Activated effector memory CD4-positive, alpha-beta T cell treated with Interleukin-2 at 50 U/mL for 16 hours (primary cell): ENCODE results near the gene MYOF.
"Not testable (repeated sequence)": the region's sequence is repeated elsewhere in the genome, so short reads cannot be mapped to it uniquely, and the experiment has no call there.

Experiments
- DNase-seq: peaks from one replicate; pipeline ENCODE4 v3.0.0-alpha.2; 2020

MYOF gene

DNA sequence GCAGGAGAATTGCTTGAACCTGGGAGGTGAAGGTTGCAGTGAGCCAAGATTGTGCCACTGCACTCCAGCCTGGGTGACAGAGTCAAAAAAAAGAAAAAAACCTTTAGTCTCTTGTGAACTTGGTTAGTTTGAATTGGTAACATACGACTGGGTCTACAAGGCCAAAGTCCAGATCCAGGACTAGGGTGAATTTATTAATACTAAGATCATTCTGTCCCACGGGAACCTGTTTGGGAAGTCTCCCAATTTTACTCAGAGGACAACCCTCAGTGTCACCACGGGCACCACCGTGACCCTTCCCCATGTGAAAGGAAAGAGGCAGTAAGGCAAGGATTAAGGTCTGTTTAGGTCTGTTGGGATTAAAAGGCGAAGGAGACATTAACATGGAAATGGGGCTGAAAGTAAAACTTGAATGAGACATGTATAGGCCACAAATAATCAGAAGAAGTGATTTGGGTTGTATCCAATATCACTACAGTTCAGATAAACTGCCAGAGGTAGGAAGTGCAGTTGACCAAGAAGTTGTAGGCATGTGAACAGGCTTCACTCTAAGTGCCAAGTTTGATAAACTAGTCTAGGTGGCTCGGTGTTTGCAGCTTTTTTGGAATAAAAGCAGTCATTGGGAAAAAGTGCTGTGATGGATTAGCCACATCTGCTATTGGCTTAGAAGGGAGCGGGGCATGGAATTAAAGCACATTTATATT, 30.7 kb downstream of the MYOF start:
- no peak for DNase-seq

DNA sequence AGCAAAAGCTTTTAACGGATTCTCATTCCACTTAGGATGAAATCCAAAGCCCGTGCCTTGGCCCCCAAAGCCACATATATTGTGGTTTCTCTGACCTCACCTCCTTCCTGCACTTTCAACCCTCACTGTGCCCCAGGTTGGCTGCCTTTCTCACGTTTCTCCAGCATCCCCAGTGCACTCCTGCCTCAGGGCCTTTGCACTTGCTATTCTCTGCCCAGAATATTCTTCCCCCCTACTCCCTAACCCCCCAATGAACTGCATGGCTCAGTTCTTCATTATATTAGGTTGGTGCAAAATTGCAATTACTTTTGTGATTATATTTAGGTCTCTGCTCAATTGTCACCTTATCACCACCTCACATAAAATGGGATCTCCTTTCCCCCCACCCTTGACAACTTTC, 34.2 kb downstream of the MYOF start:
- DNase-seq: no peak

DNA sequence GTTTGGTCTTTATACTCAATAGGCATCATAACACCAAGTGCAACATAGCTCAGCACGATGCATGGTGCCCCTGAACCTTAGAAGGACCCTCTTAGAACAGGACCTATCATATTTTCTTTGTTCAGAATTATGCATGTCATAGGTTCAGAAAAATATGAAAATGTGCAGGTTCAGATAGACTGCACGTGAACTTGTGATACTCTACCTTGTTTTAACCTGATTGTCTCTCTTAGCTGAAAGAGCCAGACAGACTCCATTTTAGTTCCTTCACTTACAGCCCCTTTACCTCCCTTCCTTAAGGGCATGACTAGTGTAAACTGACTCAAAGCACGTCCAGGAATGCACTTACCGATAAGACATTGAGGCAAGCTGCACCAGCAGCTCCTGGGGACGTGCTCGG, 35.1 kb downstream of the MYOF start:
- no peak for DNase-seq

DNA sequence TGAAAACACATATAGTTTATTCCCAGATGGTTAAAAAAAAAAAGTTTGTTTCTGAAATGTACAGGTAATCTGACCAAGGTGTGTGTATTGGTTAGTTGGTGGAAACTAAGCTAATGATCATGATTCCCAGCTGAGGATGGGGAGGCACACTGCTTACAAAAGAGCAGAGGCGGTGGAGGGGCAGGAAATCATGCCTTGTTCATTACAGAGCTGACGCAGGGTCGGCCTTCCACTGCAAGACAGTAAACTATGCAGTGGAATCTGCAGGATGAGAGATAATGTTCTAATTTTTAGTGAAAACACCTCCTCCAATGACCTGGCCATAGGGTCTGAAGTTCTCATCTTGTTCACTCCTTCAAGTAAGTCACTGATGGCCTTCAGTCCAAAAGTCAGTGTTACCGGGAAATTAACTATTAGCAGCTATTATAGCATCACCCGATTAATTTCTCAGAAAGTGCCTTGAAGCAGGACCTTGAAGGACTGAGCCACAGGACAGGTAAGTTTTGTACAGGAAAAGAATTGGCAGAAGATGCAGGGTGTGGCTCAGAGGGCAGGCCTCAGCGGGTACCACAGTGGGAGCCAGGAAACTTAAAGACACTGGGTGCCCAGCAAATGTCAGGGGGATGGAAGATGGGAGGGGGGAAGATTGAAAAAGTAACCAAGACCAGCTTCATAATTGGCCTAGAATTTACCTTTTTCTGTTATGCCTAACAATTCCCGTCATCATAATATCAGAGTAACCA, 36.0 kb downstream of the MYOF start:
- DNase-seq: no peak

DNA sequence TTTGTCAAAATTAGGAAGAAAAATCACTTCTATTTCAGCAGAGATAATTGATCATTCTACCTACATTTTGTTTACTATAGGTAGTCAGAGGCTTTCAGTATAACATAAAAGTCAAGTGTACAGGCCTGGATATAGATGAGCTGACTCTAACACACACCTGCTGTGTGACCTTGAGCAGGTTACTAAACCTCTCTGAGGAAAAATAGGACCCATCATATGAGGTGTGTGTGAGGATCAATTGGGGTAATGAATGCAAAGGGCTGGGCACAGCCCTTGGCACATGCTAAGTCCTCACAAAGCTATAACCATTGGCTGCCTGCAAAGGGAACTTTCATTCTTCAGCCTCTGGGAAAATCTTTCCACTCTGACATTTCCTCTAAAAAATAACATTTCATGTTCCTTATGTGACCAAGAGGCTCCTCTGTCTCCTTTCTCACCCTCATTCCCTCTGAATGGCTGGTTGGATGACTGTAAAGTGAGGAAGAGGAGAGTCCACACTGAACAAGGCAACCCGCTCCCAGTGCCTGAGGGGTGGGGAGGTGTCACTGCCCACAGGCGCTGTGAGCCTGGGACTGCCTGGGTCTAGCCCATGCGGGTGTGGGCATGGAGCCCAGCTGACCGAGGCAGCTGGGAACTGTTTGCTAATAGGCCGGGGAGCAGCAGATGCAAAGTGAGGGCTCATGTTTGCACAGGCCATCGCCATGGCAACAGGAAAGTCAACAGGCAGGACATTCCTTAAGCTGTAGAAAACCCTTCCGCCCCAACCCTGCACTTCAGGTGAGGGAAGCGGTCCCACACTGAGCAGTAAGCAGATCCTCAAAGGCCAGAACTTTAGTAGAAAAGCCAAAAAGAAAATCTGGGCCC, 36.8 kb downstream of the MYOF start:
- DNase-seq: no peak

DNA sequence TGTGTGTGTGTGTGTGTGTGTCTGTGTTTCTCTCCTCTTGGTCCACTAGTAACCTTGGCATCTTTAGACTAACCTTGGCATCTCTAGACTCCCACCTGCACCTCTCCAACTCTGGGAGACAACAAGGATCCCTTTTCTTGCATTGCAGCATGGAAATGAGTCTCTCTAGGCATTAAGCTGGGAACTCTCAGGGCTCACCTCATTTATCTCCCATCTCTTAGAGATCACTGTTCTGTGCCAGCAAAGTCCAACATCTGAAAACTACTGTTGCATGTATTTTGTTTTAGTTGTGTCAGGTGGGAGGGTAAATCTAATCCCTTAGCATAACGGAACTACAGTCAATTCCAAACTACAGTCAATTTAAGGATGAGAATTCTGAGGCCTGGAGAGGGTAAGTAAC, 38.7 kb downstream of the MYOF start:
- DNase-seq: no peak

DNA sequence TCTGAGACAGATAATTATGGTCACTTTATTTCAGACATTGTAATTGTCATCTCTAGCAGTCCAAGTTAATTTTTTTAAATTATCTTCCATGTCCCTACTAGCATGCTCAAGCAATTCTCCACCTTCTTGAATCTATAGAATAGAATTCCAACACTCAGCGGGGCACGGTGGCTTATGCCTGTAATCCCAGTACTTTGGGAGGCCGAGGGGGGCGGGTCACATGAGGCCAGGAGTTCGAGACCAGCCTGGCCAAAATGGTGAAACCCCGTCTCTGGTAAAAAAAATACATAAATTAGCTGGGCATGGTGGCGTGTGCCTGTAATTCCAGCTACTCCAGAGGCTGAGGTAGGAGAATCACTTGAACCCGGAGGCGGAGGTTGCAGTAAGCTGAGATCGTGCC, 39.4 kb downstream of the MYOF start:
- not testable (repeated sequence) for DNase-seq

DNA sequence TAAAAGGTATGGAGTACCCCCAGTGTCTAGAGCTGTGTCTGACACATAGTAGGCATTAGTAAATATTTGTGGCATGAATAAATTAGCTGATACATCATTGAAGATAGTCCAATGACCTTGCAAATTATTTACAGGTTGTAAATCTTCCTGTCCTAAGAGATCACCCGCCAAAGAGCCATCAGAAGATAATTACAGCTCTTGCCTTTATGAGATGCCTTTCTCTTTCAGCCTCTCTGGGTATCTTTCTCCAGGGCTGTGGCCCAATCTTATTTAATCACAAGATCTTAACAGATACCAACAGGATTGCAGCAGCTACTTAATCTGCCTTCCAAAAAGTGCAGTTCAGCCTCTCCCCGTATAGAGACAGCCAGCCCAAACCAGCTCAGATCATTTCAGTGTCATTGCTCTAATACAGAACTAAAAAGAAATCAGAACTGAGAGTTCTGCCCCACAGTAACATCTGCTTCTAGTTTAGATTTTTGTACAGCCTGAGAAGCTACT, 41.5 kb downstream of the MYOF start:
- no peak for DNase-seq

DNA sequence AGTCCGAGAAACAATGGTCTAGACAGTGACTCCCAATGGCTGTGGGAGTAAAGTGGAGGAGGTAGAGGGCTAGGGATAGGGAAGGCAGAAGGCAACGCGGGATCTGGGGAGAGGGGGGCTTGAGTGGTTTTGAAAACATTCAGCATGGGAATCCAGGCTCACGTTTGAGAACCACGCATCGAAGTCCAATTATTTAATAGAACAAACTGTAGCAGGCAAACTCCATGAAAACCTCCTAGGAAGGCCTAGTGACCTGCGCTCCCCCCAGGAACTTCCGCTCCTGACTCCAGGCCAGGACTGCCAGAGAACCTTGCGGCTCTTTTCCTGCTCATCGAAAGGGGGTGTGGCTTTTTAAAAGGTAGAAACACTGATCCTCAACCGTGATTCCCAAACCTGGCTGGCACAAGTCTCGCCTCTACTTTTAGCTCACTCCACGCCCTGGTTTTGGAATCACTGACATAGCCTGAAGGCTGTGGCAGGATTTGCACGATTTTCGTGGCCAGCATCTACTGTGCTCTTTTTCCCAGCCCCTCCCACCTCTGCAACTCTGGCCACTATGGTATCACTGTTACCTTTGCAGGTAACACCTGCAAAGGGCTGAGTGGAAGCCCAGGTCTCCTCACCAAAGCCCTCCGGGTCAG, 43.4 kb downstream of the MYOF start:
- no peak for DNase-seq

DNA sequence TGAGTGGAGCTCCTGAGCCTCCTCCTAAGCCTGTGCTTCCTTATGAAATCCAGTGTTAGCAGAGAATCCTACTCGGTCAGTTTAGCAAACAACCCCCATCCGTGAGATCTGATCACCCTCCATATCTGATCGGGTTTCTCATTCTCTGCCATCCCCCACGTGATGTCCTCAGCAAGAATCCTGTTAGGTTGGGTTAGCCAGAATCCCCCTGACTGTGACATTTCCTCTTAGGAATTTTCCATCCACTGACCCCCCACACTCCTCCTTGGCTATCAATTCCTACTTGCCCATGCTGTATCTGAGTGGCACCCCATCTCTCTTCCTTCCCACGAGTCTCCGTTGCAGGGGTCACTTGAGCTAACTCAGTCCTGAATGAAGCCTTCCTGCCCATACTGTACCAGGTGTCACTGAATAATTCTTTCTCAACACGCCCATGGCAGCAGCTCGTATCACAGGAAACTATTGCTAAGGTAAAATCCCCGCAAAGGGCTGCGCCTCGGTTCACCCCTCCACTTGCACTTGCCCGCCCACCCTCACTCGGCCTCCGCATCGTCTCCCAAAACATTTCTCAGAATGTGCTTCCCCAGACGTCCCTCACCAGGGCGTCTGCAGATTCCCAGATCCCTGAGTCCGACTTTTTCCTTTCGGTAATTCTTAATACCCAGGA, 44.1 kb downstream of the MYOF start:
- DNase-seq: no peak

DNA sequence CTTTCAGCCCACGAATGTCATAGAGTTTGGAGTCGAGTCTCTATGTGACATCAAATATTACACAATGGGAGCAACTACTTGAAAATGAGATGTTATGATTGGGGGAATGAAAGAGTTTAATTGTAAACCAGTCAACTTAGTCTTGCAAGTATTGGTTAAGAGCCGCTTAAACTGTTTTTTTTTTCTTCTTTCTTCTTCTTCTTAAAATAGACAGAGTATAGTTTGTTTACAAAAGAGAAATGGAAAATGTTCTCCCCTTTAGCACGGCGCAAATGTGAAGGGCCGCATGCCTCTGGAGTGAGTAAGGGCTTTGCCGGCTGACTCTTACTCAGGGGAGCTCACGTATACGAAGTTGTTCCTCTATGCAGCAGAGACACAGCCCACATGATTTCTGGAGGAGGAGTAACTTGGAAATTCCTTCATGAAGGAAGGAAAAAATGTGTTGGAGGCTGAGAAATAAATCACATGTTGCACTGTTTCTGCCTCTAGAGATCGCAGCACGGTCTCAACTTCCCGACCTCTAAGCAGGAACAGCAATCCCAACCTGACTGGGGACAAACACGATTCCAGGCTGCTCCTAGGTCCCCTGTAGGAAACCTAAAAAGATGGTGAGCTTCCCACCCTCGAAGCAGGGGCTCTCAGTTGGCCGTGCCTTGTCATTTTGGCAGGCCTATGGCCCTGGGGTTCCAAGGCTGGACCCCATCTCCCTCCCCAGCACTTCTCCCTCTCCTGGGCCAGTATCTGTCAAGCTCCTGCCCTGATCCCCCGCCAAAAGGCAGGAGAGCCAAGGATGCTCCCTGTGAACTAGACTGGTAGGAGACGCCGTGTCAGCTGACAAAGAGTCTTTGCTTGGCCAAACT, 44.8 kb downstream of the MYOF start:
- no peak for DNase-seq

DNA sequence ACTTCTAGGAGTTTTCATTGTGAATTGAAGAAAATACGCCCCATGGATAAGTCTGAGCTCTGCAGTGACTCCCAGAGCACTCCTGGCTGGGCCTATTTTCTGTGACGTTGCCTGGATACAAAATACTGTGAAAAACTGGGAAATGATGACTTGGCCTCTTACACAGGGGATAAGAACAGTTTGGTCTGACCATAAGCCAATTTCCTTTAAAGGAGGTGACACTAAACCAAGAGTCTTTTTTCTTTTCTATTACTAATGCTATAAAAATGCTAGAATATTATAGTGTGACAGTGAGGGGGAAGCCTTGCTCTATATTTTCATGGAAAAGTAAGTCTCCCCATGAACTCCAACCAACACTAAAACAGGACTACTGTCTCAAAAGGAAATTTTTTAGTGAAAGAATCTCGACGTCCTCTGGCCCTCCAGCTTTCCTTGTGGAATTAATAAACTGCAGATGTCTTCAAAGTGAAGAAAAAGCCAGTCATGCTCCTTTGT, 45.5 kb downstream of the MYOF start:
- DNase-seq: no peak

DNA sequence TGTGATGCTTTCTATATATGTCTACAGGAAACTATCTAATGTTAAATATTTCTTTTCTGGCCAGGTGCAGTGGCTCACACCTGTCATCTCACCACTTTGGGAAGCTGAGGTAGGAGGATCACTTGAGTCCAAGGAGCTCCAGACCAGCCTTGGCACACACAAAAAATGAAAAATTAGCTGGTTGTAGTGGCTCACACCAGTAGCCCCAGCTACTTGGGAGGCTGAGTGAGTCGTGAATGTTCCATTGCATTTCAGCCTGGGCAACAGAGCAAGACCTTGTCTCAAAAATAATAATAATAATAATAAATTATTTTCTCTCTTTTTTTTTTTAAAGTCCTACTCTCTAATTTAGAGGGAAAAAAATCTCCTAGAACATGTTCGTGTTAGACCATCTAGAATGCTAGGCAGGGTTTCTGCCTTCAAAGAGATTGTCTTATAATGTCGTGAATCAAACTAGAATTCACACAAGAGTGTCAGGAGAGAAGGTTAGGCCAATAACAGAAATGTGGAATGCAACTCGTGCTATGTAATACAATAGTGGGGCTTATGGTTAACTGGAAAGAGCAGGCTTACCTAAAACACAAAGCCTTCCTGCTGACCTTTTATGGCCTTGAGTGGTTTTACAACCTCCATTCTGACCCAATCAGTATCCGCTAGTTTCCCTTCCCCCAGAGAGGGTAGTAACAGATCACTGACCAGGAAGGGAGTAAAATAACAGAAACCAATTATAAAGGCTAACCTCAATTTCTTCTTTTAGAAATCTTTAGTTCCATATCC, 46.3 kb downstream of the MYOF start:
- DNase-seq: no peak

DNA sequence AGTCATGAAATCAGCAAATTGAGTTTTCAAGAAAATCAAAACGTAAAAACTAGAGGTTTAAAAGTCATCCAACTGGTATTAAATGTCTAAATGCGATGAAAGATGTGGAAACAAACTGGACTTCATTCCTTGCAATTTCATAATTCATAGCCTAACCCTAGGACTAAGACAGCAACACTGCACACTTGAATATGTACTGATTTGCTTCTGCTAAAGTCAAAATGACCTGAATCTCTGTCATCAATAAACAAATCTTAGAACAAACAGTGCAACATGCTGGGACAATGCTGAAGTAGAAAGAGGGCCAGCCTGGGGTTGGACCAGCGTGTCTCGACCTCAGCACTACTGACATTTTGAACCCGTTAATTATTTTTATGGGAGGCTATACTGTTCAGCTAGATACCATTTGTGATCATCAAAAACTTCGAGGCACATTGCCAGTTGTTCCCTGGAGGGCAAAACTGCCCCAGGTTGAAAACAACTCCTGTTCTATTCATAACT, 47.1 kb downstream of the MYOF start:
- DNase-seq: no peak

DNA sequence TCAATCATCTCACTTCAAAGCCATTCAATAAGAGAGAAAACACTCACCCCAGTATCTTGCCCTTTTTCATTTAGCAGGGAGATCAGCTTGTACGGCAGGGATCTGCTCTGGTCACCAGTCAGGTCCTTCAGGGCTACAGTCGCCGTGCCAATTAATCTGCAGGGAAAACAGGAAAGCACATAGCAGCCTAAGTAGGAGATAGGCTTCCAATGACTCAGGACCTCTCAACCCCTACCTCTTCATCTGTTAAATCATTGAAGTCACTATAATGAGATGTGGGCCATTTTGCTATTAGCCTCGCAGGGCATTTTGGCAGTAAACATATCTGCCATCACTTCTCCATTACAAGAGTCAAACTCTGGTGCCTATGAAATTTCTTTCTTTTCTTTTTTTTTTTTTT, 50.8 kb downstream of the MYOF start:
- DNase-seq: no peak

DNA sequence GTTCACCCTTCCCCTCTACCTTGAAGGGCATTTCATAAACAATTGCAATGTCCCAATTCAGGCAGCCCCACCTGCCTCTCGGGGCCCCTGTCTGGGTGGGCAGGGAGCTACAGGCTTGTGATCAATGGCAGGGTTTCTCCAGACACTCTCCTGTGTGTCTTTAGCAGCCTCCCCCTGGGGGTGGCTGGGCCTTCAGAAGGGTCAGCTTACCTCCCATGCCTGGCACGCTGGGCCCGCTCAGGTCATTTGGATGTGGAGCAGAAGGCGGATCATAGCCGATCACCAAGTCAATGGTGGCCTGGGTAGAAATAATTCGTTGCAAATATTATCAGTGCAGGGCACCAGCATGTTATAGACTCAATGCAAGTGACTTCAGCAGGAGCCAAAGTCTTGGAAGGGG, 56.3 kb downstream of the MYOF start:
- no peak for DNase-seq

DNA sequence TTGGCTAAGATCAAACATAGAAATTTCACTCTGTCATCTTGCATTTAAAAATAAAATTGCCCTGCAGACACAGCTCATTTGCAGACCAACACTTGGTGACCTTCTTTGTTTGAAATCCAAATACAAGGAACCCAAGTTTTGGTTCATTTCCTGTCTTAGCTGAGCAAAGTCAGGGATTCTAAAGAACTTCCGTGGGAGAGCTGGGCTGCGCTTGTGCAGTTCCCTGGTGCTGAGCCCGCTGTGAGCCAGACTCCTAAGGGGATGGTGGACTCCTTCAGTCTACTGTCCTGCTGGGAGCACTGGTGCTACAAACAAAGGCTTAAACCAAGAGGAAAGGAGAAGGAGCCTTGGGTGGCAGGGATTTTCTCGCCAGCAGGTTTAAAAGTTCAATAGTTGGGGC, 60.0 kb downstream of the MYOF start:
- no peak for DNase-seq

DNA sequence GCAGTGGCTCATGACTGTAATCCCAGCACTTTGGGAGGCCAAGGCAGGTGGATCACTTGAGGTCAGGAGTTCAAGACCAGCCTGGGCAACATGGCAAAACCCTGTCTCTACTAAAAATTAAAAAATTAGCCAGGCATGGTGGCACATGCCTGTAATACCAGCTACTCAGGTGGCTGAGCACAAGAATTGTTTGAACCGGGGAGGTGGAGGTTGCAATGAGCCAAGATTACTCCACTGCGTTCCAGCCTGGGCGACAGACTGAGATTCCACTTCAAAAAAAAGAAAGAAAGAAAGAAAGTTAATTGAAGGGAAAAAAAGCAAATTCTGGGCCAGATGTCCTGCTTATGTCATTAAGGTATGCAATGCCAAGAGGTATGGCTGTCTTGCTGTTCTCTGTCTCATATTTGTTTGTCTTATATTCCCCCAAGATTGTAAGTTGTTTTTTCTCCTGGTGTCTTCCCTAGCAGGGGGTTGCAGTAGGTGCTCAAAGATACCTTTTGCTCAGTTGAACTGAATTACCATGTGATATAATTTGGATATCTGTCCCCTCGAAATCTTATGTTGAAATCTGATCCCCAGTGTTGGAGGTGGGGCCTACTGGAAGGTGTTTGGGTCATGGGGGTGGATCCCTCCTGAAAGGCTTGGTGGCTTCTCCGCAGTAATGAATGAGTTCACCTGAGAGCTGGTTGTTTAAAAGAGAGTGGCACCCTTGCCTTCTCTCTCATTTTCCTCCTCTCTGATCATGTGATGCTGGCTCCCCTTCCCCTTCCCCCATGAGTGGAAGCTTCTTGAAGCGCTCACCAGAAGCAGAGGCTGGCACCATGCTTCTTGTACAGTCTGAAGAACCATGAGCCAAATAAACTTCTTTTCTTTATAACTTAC, 60.9 kb downstream of the MYOF start:
- no peak for DNase-seq

DNA sequence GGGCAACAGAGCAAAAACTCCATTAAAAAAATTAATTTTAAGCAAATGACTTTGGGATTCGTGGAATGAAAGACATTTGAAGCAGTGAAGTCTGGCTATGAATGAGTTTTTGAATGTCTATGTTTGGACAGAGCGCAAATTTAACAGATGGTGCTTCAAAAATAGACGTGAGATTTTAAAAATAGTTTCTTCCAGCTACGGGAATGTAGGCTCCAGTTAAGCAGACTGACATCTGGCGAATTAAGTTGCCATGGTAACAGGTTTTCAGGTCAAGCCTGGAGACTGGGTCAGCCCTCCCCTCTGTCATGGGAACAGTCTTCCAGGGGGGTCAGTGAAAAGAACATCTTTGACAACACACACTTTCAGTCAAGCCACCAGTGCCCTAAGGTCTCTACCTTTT, 62.0 kb downstream of the MYOF start:
- DNase-seq: no peak
